HG03196 (cell line): ENCODE data around the gene PEX13.
"Not testable (repeated sequence)": the region's sequence is repeated elsewhere in the genome, so short reads cannot be mapped to it uniquely, and the experiment has no call there.

Experiments
- ATAC-seq: cut with Tn5 transposase; IDR thresholded peaks from one replicate; pipeline ENCODE4 v1.9.1; 2021; ENCODE audit not compliant: unreplicated experiment

Gene PEX13

GRCh38 chr2:61017556-61018317, at the start of gene PEX13, which contains the start of gene PUS10:
TSS of gene PEX13 (plus strand) at chr2:61017720. CDS start at chr2:61017760, 40 bp downstream.
TSS of gene PUS10 (minus strand) at chr2:61018255. CDS start at chr2:61011890, 6,365 bp downstream.
- peak; percentile 81 for ATAC-seq

GRCh38 chr2:60972889-60973656, 44.4 kb upstream of the PEX13 start:
- ATAC-seq, result no peak

- ATAC-seq, result no peak
These were observed 43.8 kb upstream of the PEX13 start for GRCh38 chr2:60973705-60974104.

GRCh38 chr2:60974652-60975051, 42.9 kb upstream of the PEX13 start:
- no peak for ATAC-seq

- no peak for ATAC-seq
These were observed 41.2 kb upstream of the PEX13 start for GRCh38 chr2:60976256-60976850.

GRCh38 chr2:60976875-60977561, 40.5 kb upstream of the PEX13 start:
- ATAC-seq, result no peak

GRCh38 chr2:60977562-60977895, 40.0 kb upstream of the PEX13 start:
- ATAC-seq, result no peak

GRCh38 chr2:60979231-60979630, 38.3 kb upstream of the PEX13 start:
- no peak for ATAC-seq

- no peak for ATAC-seq
These were observed 37.3 kb upstream of the PEX13 start for GRCh38 chr2:60980071-60980815.

GRCh38 chr2:60982066-60982465, 35.5 kb upstream of the PEX13 start:
- not testable (repeated sequence) for ATAC-seq

GRCh38 chr2:60984720-60985119, 32.8 kb upstream of the PEX13 start:
- no peak for ATAC-seq

- ATAC-seq, result no peak
These were observed 30.5 kb upstream of the PEX13 start for GRCh38 chr2:60987041-60987440.

- not testable (repeated sequence) for ATAC-seq
These were observed 29.9 kb upstream of the PEX13 start for GRCh38 chr2:60987656-60988055.

GRCh38 chr2:60989259-60989658, 28.3 kb upstream of the PEX13 start:
- ATAC-seq, result no peak

- no peak for ATAC-seq
These were observed 25.9 kb upstream of the PEX13 start for GRCh38 chr2:60991644-60992043.

GRCh38 chr2:60992985-60993392, 24.5 kb upstream of the PEX13 start:
- peak; percentile 96 for ATAC-seq

GRCh38 chr2:60994131-60994530, 23.4 kb upstream of the PEX13 start:
- ATAC-seq, result no peak

GRCh38 chr2:60998628-60999545, 18.6 kb upstream of the PEX13 start:
- ATAC-seq, result peak; percentile 50

GRCh38 chr2:61005736-61006135, 11.8 kb upstream of the PEX13 start:
- no peak for ATAC-seq
